H9 (cell line): ENCODE results near the gene ZNF236. TPM values are rescaled to one million over a fixed set of nuclear protein-coding genes. Genes with fewer than 3 reads are reported as not detected.

Experiments
- DNase-seq: peaks from one replicate; pipeline ENCODE4 v3.0.0-alpha.2; 2017
- H2AFZ ChIP-seq: one replicate; pipeline ENCODE4 v1.6.1; 2013; ENCODE audit warnings: mild to moderate bottlenecking, low read length, control low read depth, moderate library complexity
- H2AK5ac ChIP-seq: 2 replicates; pipeline ENCODE4 v1.6.1; 2013; ENCODE audit warnings: low read length, control low read depth, mixed read lengths; ENCODE audit not compliant: insufficient read length
- H2BK120ac ChIP-seq: one replicate; pipeline ENCODE4 v1.6.1; 2013; ENCODE audit warnings: low read depth, mild to moderate bottlenecking, low read length, control low read depth, inconsistent platforms; ENCODE audit not compliant: poor library complexity, severe bottlenecking
- H2BK12ac ChIP-seq: 2 replicates; pipeline ENCODE4 v1.6.1; 2013; ENCODE audit warnings: low read length, control low read depth, mixed read lengths, low read depth; ENCODE audit not compliant: insufficient read length
- H2BK15ac ChIP-seq: 2 replicates; pipeline ENCODE4 v1.6.1; 2013; ENCODE audit warnings: low read depth, low read length, control low read depth
- H2BK20ac ChIP-seq: one replicate; pipeline ENCODE4 v1.6.1; 2013; ENCODE audit warnings: low read depth, mild to moderate bottlenecking, low read length, control low read depth, inconsistent platforms; ENCODE audit not compliant: poor library complexity, severe bottlenecking
- H2BK5ac ChIP-seq: 2 replicates; pipeline ENCODE4 v1.6.1; 2013; ENCODE audit warnings: low read length, control low read depth, mixed read lengths; ENCODE audit not compliant: insufficient read length
- H3K14ac ChIP-seq: 2 replicates; pipeline ENCODE4 v1.6.1; 2013; ENCODE audit warnings: low read length, control low read depth; ENCODE audit not compliant: insufficient read depth
- H3K18ac ChIP-seq: 2 replicates; pipeline ENCODE4 v1.6.1; 2013; ENCODE audit warnings: low read depth, mild to moderate bottlenecking, mixed read lengths, low read length, control low read depth; ENCODE audit not compliant: insufficient read length
- H3K23ac ChIP-seq: 2 replicates; pipeline ENCODE4 v1.6.1; 2013; ENCODE audit warnings: low read length, control low read depth, mixed read lengths, low read depth; ENCODE audit not compliant: insufficient read length
- H3K23me2 ChIP-seq: 2 replicates; pipeline ENCODE4 v1.6.1; 2013; ENCODE audit warnings: low read depth, mild to moderate bottlenecking, mixed read lengths, low read length, control low read depth; ENCODE audit not compliant: insufficient read length, poor library complexity, severe bottlenecking
- H3K27ac ChIP-seq: 2 replicates; pipeline ENCODE4 v1.5.1; 2013; ENCODE audit warnings: low read length, control low read depth, mixed read lengths, low read depth; ENCODE audit not compliant: insufficient read length
- H3K27me3 ChIP-seq: 2 replicates; pipeline ENCODE4 v1.6.1; 2013; ENCODE audit warnings: low read length, control low read depth, inconsistent platforms; ENCODE audit not compliant: insufficient read depth
- H3K4ac ChIP-seq: 2 replicates; pipeline ENCODE4 v1.6.1; 2013; ENCODE audit warnings: low read depth, mild to moderate bottlenecking, control low read depth, inconsistent platforms, low read length, moderate library complexity
- H3K4me1 ChIP-seq: 2 replicates; pipeline ENCODE4 v1.6.1; 2013; ENCODE audit warnings: low read length, control low read depth, inconsistent platforms; ENCODE audit not compliant: insufficient read depth
- H3K4me2 ChIP-seq: 2 replicates; pipeline ENCODE4 v1.6.1; 2013; ENCODE audit warnings: low read length, control low read depth, mixed read lengths; ENCODE audit not compliant: insufficient read length, insufficient read depth
- H3K56ac ChIP-seq: 2 replicates; pipeline ENCODE4 v1.6.1; 2013; ENCODE audit warnings: low read depth, mild to moderate bottlenecking, mixed read lengths, low read length, control low read depth; ENCODE audit not compliant: insufficient read length
- H3K79me1 ChIP-seq: 2 replicates; pipeline ENCODE4 v1.6.1; 2013; ENCODE audit warnings: low read depth, mild to moderate bottlenecking, moderate library complexity, low read length, control low read depth, inconsistent platforms; ENCODE audit not compliant: insufficient read depth, poor library complexity, severe bottlenecking
- H3K79me2 ChIP-seq: 2 replicates; pipeline ENCODE4 v1.6.1; 2013; ENCODE audit warnings: low read length, control low read depth, inconsistent platforms; ENCODE audit not compliant: insufficient read depth
- H3K9ac ChIP-seq: 2 replicates; pipeline ENCODE4 v1.6.1; 2013; ENCODE audit warnings: low read length, control low read depth, mixed read lengths; ENCODE audit not compliant: insufficient read length; ENCODE audit errors: extremely low read depth
- H3K9me3 ChIP-seq: one replicate; pipeline ENCODE4 v1.6.1; 2013; ENCODE audit warnings: low read depth, low read length, inconsistent platforms; ENCODE audit not compliant: control insufficient read depth
- H3T11ph ChIP-seq: one replicate; pipeline ENCODE4 v1.6.1; 2013; ENCODE audit warnings: mild to moderate bottlenecking, low read length, control low read depth, inconsistent platforms
- H4K20me1 ChIP-seq: one replicate; pipeline ENCODE4 v1.6.1; 2013; ENCODE audit not compliant: control insufficient read depth, insufficient read length, insufficient read depth
- H4K5ac ChIP-seq: 2 replicates; pipeline ENCODE4 v1.6.1; 2013; ENCODE audit warnings: low read depth, mild to moderate bottlenecking, mixed read lengths, low read length, control low read depth; ENCODE audit not compliant: insufficient read length
- H4K8ac ChIP-seq: replicated peaks from 2 replicates; pipeline ENCODE4 v1.6.1; 2013; ENCODE audit warnings: low read length, control low read depth, mixed read lengths, low read depth; ENCODE audit not compliant: insufficient read length
- H4K91ac ChIP-seq: 2 replicates; pipeline ENCODE4 v1.6.1; 2013; ENCODE audit warnings: low read depth, mild to moderate bottlenecking, moderate library complexity, mixed read lengths, low read length, control low read depth; ENCODE audit not compliant: insufficient read length
- H3K27ac Mint-ChIP-seq, 3 experiments: 2 replicates in 2 of 3; 3 replicates in 1 of 3; pipeline ENCODE4 v1.8.0; 2020 to 2021; ENCODE audit warnings: mixed read lengths in 3 of 3, mild to moderate bottlenecking in 1 of 3, moderate library complexity in 1 of 3
- H3K27me3 Mint-ChIP-seq: 2 replicates; pipeline ENCODE4 v1.8.0; 2021; ENCODE audit warnings: low read depth, mild to moderate bottlenecking, moderate library complexity, mixed read lengths
- H3K36me3 Mint-ChIP-seq, 3 experiments: 2 replicates in 2 of 3; 3 replicates in 1 of 3; pipeline ENCODE4 v1.8.0; 2020 to 2021; ENCODE audit warnings: low read depth in 3 of 3, mixed read lengths in 3 of 3; ENCODE audit not compliant: insufficient read depth in 1 of 3
- H3K4me1 Mint-ChIP-seq, 2 experiments: 2 replicates each; pipeline ENCODE4 v1.8.0; 2020; ENCODE audit warnings: mixed read lengths in 2 of 2
- H3K4me3 Mint-ChIP-seq, 2 experiments: 2 replicates in 1 of 2; 3 replicates in 1 of 2; pipeline ENCODE4 v1.8.0; 2020 to 2021; ENCODE audit warnings: mild to moderate bottlenecking in 2 of 2, mixed read lengths in 2 of 2, moderate library complexity in 1 of 2
- H3K9me3 Mint-ChIP-seq, 2 experiments: 2 replicates in 1 of 2; 3 replicates in 1 of 2; pipeline ENCODE4 v1.8.0; 2020; ENCODE audit warnings: mild to moderate bottlenecking in 2 of 2, mixed read lengths in 2 of 2, moderate library complexity in 1 of 2
- WGBS: extraction: QIAGEN DNeasy Blood & Tissue Kit; methylation state at CpG from one replicate; pipeline ENCODE4 v1.1.7; 2013; ENCODE audit warnings: missing lambda C conversion rate, low lambda C conversion rate, mixed read lengths; ENCODE audit not compliant: insufficient read length; ENCODE audit errors: extremely low coverage; 5-methylcytosine and 5-hydroxymethylcytosine counted together
- total RNA-seq: library from RNA; stranded (reverse); gene quantifications from 2 replicates; pipeline ENCODE4 v1.2.1, GENCODE V29; 2021
- TF ChIP-seq, protein P1 (sequence below): fragments of 200-600 bp; sonication (generic); conservative IDR thresholded peaks from 3 replicates; pipeline ENCODE4 v1.8.0; 2021; ENCODE audit warnings: antibody characterized with exemption, mild to moderate bottlenecking

Gene ZNF236
- total RNA-seq, 1 experiment from 2014 or later = 16.0 TPM

DNA sequence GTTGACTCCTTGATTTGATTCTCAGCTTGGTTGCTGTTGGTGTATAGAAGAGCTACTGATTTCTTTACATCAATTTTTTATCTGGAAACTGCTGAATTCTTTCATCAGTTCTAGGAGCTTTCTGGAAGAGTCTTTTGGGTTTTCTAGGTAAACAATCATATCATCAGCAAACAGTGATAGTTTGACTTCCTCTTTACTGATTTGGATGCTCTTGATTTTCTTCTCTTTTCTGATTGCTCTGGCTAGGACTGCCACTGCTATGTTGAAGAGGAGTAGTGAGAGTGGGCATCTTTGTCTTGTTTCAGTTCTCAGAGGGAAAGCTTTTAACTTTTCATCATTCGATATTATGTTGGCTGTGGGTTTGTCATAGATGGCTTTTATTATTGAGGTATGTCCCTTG, 140.5 kb downstream of the ZNF236 start:
- H3K27me3 ChIP-seq = no peaks in the 10 kb centered on the region
- no peak overlapping the region for H4K5ac ChIP-seq
- no peak overlapping the region for H2BK5ac ChIP-seq
- H2BK12ac ChIP-seq = no peak overlapping the region
- no peak overlapping the region for H3K14ac ChIP-seq
- no peak overlapping the region for H2BK120ac ChIP-seq
- no peak overlapping the region for H3K4ac ChIP-seq
- H3K27ac ChIP-seq = no peak overlapping the region
- H3K56ac ChIP-seq = no peak overlapping the region
- H4K8ac ChIP-seq = no peak overlapping the region
- no peak overlapping the region for H3K4me3 Mint-ChIP-seq
- H3K18ac ChIP-seq = no peak overlapping the region
- no peak overlapping the region for H3K4me2 ChIP-seq
- peaks cover 0 to 4% of the 10 kb centered on the region in 2 experiments; a peak in 2 of 4 replicates for H3K4me1 Mint-ChIP-seq
- H3K9me3 ChIP-seq = peaks cover 10% of the 10 kb centered on the region
- H3K4me1 ChIP-seq = peaks cover 5% of the 10 kb centered on the region; the same call in 1 of the 2 replicates
- no peak overlapping the region for H2BK15ac ChIP-seq
- TF ChIP-seq, protein P1, sequence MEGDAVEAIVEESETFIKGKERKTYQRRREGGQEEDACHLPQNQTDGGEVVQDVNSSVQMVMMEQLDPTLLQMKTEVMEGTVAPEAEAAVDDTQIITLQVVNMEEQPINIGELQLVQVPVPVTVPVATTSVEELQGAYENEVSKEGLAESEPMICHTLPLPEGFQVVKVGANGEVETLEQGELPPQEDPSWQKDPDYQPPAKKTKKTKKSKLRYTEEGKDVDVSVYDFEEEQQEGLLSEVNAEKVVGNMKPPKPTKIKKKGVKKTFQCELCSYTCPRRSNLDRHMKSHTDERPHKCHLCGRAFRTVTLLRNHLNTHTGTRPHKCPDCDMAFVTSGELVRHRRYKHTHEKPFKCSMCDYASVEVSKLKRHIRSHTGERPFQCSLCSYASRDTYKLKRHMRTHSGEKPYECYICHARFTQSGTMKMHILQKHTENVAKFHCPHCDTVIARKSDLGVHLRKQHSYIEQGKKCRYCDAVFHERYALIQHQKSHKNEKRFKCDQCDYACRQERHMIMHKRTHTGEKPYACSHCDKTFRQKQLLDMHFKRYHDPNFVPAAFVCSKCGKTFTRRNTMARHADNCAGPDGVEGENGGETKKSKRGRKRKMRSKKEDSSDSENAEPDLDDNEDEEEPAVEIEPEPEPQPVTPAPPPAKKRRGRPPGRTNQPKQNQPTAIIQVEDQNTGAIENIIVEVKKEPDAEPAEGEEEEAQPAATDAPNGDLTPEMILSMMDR = no peak
- peaks cover 31 to 46% (median 43%) of the 10 kb centered on the region in 3 experiments for H3K36me3 Mint-ChIP-seq
- WGBS = no CpG with 5 or more reads among the region's 1 CpG
- no peak overlapping the region for H3K27ac Mint-ChIP-seq
- H3K79me2 ChIP-seq = no peaks in the 10 kb centered on the region
- no peak for DNase-seq
- no peak overlapping the region for H3K23ac ChIP-seq
- H3T11ph ChIP-seq = no peak overlapping the region
- no peaks in the 10 kb centered on the region for H3K23me2 ChIP-seq
- no peaks in the 10 kb centered on the region for H3K27me3 Mint-ChIP-seq
- no peaks in the 10 kb centered on the region for H3K79me1 ChIP-seq
- no peak overlapping the region for H2BK20ac ChIP-seq
- peaks cover 0 to 2% of the 10 kb centered on the region in 2 experiments; a peak in 2 of 5 replicates for H3K9me3 Mint-ChIP-seq
- no peak overlapping the region for H2AK5ac ChIP-seq
- no peak overlapping the region for H4K91ac ChIP-seq
- no peak overlapping the region for H3K9ac ChIP-seq
- H4K20me1 ChIP-seq = no peaks in the 10 kb centered on the region
- H2AFZ ChIP-seq = no peak overlapping the region
